Brain microvascular endothelial cell (primary cell): ENCODE measurements around the gene FAM83F.

Experiments
- DNase-seq: peaks from one replicate; pipeline ENCODE4 v3.0.0-alpha.2; 2020
- H3K27ac ChIP-seq: fragments of 250-450 bp; sonication (Bioruptor Pico); 2 replicates; pipeline ENCODE4 v1.5.1; 2020; ENCODE audit warnings: mild to moderate bottlenecking, moderate library complexity
- H3K27me3 ChIP-seq: fragments of 250-450 bp; sonication (Bioruptor Pico); replicated peaks from 2 replicates; pipeline ENCODE4 v1.5.1; 2020; ENCODE audit warnings: mild to moderate bottlenecking
- H3K36me3 ChIP-seq: fragments of 250-450 bp; sonication (Bioruptor Pico); replicated peaks from 2 replicates; pipeline ENCODE4 v1.5.1; 2020; ENCODE audit warnings: mild to moderate bottlenecking
- H3K4me3 ChIP-seq: 2 replicates; pipeline ENCODE4 v1.5.1; 2011; ENCODE audit warnings: low read depth, mild to moderate bottlenecking, control low read depth, low read length, moderate library complexity
- in situ Hi-C: cut with HindIII; loops from 2 replicates; pipeline ENCODE4 v1.10.0; 2017; ENCODE audit warnings: low sequenced_read_pairs, low pct_ligation_motif_present
- TF ChIP-seq, protein P1 (sequence below): IDR thresholded peaks from 2 replicates; pipeline ENCODE4 v1.5.1; 2011; ENCODE audit warnings: low read depth, mild to moderate bottlenecking, moderate library complexity, low read length, control low read depth, inconsistent platforms; ENCODE audit errors: missing control alignments

The FAM83F gene

DNA sequence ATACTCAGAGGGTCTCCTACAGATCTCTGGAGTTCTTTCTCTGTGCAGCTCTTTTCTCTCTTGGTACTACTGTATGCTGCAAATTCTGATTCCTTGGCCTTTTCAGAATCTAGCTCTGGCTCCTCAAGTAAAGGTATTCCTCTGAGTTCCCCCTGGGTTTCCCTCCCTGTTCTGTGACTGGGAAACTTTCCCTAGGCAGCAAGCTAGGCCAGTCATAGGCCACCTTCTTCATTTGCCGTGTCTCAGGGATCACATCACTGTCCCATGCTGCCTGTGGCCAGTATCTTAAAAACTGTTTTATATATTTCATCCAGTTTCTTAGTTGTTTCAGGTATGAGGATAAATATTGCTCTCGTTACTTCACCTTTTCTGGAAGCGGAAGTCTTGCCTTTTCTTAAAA lies 71.2 kb downstream of the FAM83F start:
- no peaks in the 10 kb centered on the region for H3K27me3 ChIP-seq
- H3K27ac ChIP-seq, result no peak overlapping the region
- no peak for DNase-seq
- TF ChIP-seq, protein P1, sequence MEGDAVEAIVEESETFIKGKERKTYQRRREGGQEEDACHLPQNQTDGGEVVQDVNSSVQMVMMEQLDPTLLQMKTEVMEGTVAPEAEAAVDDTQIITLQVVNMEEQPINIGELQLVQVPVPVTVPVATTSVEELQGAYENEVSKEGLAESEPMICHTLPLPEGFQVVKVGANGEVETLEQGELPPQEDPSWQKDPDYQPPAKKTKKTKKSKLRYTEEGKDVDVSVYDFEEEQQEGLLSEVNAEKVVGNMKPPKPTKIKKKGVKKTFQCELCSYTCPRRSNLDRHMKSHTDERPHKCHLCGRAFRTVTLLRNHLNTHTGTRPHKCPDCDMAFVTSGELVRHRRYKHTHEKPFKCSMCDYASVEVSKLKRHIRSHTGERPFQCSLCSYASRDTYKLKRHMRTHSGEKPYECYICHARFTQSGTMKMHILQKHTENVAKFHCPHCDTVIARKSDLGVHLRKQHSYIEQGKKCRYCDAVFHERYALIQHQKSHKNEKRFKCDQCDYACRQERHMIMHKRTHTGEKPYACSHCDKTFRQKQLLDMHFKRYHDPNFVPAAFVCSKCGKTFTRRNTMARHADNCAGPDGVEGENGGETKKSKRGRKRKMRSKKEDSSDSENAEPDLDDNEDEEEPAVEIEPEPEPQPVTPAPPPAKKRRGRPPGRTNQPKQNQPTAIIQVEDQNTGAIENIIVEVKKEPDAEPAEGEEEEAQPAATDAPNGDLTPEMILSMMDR, result no peak
- no peaks in the 10 kb centered on the region for H3K36me3 ChIP-seq
- no peak overlapping the region for H3K4me3 ChIP-seq
- in situ Hi-C loops, result no loop called here

DNA sequence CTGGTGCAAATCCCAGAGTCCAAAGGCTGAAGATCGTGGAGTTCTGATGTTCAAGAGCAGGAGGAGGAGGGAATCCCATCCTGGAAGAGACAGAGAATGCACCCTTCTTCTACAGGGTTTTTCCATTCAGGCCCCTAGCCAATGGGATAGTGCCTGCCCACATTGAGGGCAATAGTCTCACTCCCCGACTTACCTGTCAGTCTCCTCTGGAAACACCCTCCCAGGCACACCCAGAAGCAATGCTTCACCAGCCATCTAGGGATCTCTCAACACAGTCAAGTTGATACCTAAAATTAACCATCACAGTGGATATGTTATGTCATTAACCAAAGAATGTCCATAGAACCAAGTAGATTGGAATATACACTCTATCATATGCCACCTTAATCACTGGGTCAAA lies 72.9 kb downstream of the FAM83F start:
- H3K36me3 ChIP-seq, result no peaks in the 10 kb centered on the region
- H3K27ac ChIP-seq, result no peak overlapping the region
- DNase-seq, result no peak
- TF ChIP-seq, protein P1, result no peak
- in situ Hi-C loops, result no loop called here
- no peak overlapping the region for H3K4me3 ChIP-seq
- no peaks in the 10 kb centered on the region for H3K27me3 ChIP-seq

DNA sequence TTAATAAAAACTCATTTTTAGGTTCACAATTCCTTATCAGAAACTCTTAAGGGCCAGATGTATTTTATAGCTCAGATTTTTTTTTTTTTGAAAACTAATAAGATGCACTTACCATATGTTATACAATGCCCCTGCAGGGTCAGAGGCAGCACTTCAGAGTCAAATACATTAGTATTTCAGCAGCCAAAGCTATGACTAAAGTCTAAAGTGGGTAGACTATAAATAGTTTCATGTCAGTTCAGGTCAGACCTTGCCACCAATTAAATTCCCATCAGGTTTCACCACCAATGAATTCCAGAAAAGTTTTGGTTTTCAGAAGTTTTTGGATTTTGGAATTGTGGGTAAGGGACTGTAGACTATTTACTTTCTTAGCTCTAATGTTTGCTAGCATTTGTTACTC lies 75.9 kb downstream of the FAM83F start:
- Histone ChIP-seq H3K36me3 (no peaks in the 10 kb centered on the region), H3K27ac (no peak overlapping the region), H3K4me3 (no peak overlapping the region), H3K27me3 (no peaks in the 10 kb centered on the region)
- in situ Hi-C loops, result no loop called here
- TF ChIP-seq, protein P1, result no peak
- DNase-seq, result no peak

DNA sequence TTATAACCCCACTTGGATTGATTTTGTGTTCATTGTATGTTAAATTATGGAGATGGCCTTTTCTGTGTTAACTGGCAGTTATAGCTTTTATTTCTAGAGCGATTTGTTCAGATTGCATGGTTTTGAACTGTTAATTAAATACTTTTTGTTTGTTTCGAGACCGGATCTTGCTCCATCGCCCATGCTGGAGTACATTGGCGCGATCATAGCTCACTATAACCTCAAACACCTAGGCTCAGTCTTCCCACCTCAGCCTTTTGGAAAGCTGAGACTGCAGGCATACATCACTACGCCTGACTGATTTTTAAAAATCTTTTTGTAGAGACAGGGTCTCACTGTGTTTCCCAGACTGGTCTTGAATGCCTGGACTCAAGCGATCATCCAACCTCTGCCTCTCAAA lies 77.0 kb downstream of the FAM83F start:
- Histone ChIP-seq H3K27me3 (no peaks in the 10 kb centered on the region), H3K4me3 (no peak overlapping the region), H3K36me3 (no peaks in the 10 kb centered on the region), H3K27ac (no peak overlapping the region)
- in situ Hi-C loops, result no loop called here
- TF ChIP-seq, protein P1, result no peak
- DNase-seq, result no peak

DNA sequence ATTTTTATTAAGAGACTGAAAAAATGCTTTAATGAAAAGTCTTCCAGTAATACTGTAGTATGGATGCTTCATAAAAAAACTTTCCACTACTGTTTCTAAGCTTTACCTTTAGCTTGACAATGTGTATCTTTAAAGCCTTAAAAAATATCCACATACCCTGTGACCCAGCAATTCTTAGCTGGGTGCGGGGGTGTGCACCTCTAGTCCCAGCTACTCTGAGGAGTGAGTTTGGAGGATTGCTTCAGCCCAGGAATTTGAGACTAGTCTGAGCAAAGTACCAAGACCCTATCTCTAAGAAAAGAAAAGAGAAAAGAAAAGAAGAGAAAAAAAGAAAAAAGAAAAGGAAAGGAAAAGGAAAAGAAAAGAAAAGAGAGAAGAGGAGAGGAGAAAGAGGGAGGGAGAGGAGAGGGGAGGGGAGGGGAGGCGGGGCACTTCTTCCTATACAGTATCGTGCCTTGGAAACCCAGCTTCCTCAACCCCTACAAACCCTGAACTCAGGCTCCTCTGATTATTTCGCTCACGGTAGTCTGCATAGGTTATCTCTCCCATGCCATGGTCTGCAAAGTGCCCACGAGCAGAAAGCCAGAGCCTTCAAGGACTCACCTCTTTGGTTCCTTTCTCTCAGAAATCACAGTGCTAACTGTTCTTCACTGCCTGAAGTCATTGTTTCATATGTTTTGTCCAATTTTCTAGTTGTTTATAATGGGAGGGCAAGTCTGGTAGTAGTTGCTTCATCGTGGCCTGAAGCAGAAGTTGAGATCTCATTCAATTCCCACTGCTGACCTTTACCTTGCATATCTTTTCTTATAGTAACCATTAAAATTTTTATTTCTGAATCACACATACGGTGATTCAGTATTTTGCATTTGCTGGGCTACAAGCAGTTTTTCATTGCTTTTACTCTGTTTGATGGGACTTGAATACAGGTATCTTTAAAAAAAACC lies 82.2 kb downstream of the FAM83F start:
- in situ Hi-C loops, result no loop called here
- DNase-seq, result no peak
- TF ChIP-seq, protein P1, result no peak
- H3K27ac ChIP-seq, result no peak overlapping the region
- H3K4me3 ChIP-seq, result no peak overlapping the region
- H3K36me3 ChIP-seq, result no peaks in the 10 kb centered on the region
- H3K27me3 ChIP-seq, result no peaks in the 10 kb centered on the region
